B cell (primary cell): ENCODE data around the gene PRSS36. TPM values are rescaled to one million over a fixed set of nuclear protein-coding genes. Genes with fewer than 3 reads are reported as not detected.

Experiments used
- ATAC-seq: fragments of 200-7000 bp; cut with Tn5 transposase; one replicate; pipeline ENCODE4 v1.10.0; 2021; ENCODE audit warnings: low read depth, mild to moderate bottlenecking, moderate number of reproducible peaks, moderate library complexity
- CTCF ChIA-PET: fragments of 350-600 bp; sonication (Branson Sonifier 250); formaldehyde crosslinking; loops from one replicate; lab custom pipeline; 2021; ENCODE audit warnings: antibody characterized with exemption, inconsistent platforms; lab: Charles Lee
- POLR2A ChIA-PET: fragments of 350-600 bp; sonication (Branson Sonifier 250); formaldehyde crosslinking; loops from one replicate; lab custom pipeline; 2021; ENCODE audit warnings: antibody characterized with exemption; lab: Charles Lee
- DNase-seq: peaks from one replicate; pipeline ENCODE4 v3.0.0; 2013
- H2AFZ ChIP-seq: 2 replicates; pipeline ENCODE4 v1.6.1; 2012; ENCODE audit warnings: mild to moderate bottlenecking, low read depth, low read length; ENCODE audit not compliant: insufficient read depth, poor library complexity, severe bottlenecking
- H3K27ac ChIP-seq, 2 donors: 1 replicate in 1 of 2; 2 replicates in 1 of 2; pipeline ENCODE4 v1.5.1; 2012 to 2013; ENCODE audit warnings: low read length in 2 of 2, mild to moderate bottlenecking in 2 of 2, moderate library complexity in 1 of 2
- H3K27me3 ChIP-seq, 4 experiments: fragments of 200-600 bp in 1 of 4; sonication (generic) in 1 of 4; replicated peaks in 1 of 4; 1 replicate in 2 of 4; 2 replicates in 2 of 4; pipeline versions ENCODE4 v1.6.1 to v1.7.0; 2013 to 2016; ENCODE audit warnings: low read length in 3 of 4, mild to moderate bottlenecking in 2 of 4, mixed read lengths in 1 of 4, moderate library complexity in 1 of 4; ENCODE audit not compliant: insufficient read depth in 4 of 4, control insufficient read depth in 3 of 4; ENCODE audit errors: control extremely low read depth in 1 of 4
- H3K36me3 ChIP-seq, 2 experiments: replicated peaks in 1 of 2; 1 replicate in 1 of 2; 2 replicates in 1 of 2; pipeline versions ENCODE4 v1.6.1 to v1.7.1; 2013; ENCODE audit warnings: low read length in 1 of 2; ENCODE audit not compliant: insufficient read depth in 2 of 2, control insufficient read depth in 1 of 2; ENCODE audit errors: control extremely low read depth in 1 of 2, extremely low read depth in 1 of 2
- H3K4me1 ChIP-seq, 2 donors: fragments of 200-600 bp in 1 of 2; sonication (generic) in 1 of 2; 1 replicate in 1 of 2; 2 replicates in 1 of 2; pipeline versions ENCODE4 v1.5.1 to v1.6.1; 2013 to 2017; ENCODE audit warnings: low read length in 2 of 2; ENCODE audit not compliant: control insufficient read depth in 2 of 2, insufficient read depth in 2 of 2
- H3K4me2 ChIP-seq: replicated peaks from 2 replicates; pipeline ENCODE3; 2012; ENCODE audit warnings: mild to moderate bottlenecking, low read depth, low read length; ENCODE audit not compliant: poor library complexity, severe bottlenecking
- H3K4me3 ChIP-seq, 5 experiments: fragments of 200-600 bp in 1 of 5; sonication (generic) in 1 of 5; 1 replicate in 3 of 5; 2 replicates in 2 of 5; pipeline versions ENCODE4 v1.5.1 to v1.7.0; 2011 to 2016; ENCODE audit warnings: low read length in 4 of 5, mild to moderate bottlenecking in 4 of 5, low read depth in 2 of 5, control low read depth in 1 of 5, moderate library complexity in 1 of 5; ENCODE audit not compliant: insufficient read depth in 1 of 5; ENCODE audit errors: control extremely low read depth in 1 of 5, extremely low read depth in 1 of 5
- H3K79me2 ChIP-seq: fragments of 200-600 bp; sonication (generic); one replicate; pipeline ENCODE4 v1.6.0; 2016; ENCODE audit warnings: low read length; ENCODE audit not compliant: control insufficient read depth, insufficient read depth
- H3K9ac ChIP-seq: fragments of 200-600 bp; sonication (generic); 2 replicates; pipeline ENCODE4 v1.6.1; 2017; ENCODE audit warnings: mild to moderate bottlenecking, low read length, moderate library complexity
- H3K9me3 ChIP-seq, 3 donors: one replicate each; pipeline versions ENCODE4 v1.6.1 to v1.7.1; 2013; ENCODE audit warnings: low read length in 2 of 3; ENCODE audit not compliant: control insufficient read depth in 2 of 3, insufficient read depth in 1 of 3; ENCODE audit errors: control extremely low read depth in 1 of 3
- H4K20me1 ChIP-seq: 2 replicates; pipeline ENCODE4 v1.6.0; 2012; ENCODE audit warnings: mild to moderate bottlenecking, low read length; ENCODE audit not compliant: insufficient read depth, control insufficient read depth, poor library complexity, severe bottlenecking
- H3K27ac Mint-ChIP-seq: one replicate; pipeline ENCODE4 v1.8.0; 2021; ENCODE audit warnings: mixed read lengths
- H3K27me3 Mint-ChIP-seq: one replicate; pipeline ENCODE4 v1.8.0; 2021; ENCODE audit warnings: mixed read lengths
- H3K4me1 Mint-ChIP-seq: one replicate; pipeline ENCODE4 v1.8.0; 2021; ENCODE audit warnings: mixed read lengths
- H3K4me3 Mint-ChIP-seq: one replicate; pipeline ENCODE4 v1.8.0; 2021; ENCODE audit warnings: mixed read lengths
- H3K9me3 Mint-ChIP-seq: one replicate; pipeline ENCODE4 v1.8.0; 2022; ENCODE audit warnings: mixed read lengths; ENCODE audit not compliant: insufficient read depth
- CTCF ChIP-seq: fragments of 200-600 bp; IDR thresholded peaks from one replicate; pipeline ENCODE4 v1.8.0; 2022; ENCODE audit warnings: antibody characterized with exemption, mild to moderate bottlenecking
- EZH2 ChIP-seq: IDR thresholded peaks from 2 replicates; pipeline ENCODE4 v1.6.1; 2012; ENCODE audit warnings: borderline replicate concordance, low read depth, mild to moderate bottlenecking, moderate library complexity, low read length; ENCODE audit not compliant: insufficient read depth, poor library complexity, severe bottlenecking
- WGBS: methylation state at CpG from one replicate; pipeline ENCODE4 v1.1.5; 2013; ENCODE audit warnings: missing lambda C conversion rate; ENCODE audit not compliant: insufficient coverage; 5-methylcytosine and 5-hydroxymethylcytosine counted together
- intact Hi-C: fragments of 100-400 bp; cut with micrococcal nuclease; formaldehyde crosslinking; loops from one replicate; pipeline ENCODE4 v1.10.0; 2022
- polyA plus RNA-seq: library from polyadenylated mRNA; depleted of rRNA; stranded (reverse); fragments of >200 nt; gene quantifications from 2 replicates; pipeline ENCODE4 v1.2.3, GENCODE V29; 2012
- total RNA-seq, 2 donors: library from RNA; stranded (reverse); fragments of 120-200 nt in 1 of 2; gene quantifications; 1 replicate in 1 of 2; 2 replicates in 1 of 2; pipeline versions ENCODE4 v1.2.3 to v1.2.4, GENCODE V29; 2013 to 2022

The PRSS36 gene
- total and polyA plus RNA-seq, 2 donors (not counting 1 experiment from before 2014, with no cell fraction given), result 1.0 to 1.6 TPM

DNA sequence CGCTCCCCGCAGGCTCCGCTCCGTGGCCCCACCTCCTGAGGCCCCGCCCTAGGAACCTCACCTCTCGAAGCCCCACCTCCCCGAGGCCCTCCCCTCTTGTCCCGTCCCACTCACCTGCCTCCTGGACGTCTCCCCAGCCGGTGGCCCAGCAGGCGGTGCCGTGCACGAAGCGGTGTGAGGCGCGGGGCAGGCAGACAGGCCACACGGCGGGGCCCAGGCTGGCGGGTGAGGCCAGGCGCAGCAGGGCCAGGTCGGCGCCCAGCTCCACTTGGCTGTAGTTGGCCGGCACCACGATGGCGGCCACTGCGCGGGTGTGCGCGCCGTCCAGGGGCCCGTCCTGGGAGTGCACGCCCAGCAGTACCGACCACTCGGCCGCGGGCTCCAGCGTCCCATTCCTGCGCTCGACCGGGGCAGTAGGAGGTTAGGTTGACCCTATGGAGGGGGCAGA lies 1.6 kb downstream of the PRSS36 start:
- ChIA-PET POLR2A (interaction anchor here (0.5 kb wide), 1 partner anchor 132 kb away, joined by 4 read pairs; no protein-coding TSS in a partner anchor), CTCF (no interaction called here)
- Histone ChIP-seq H4K20me1 (no peaks in the 10 kb centered on the region), H3K4me3 (no peak overlapping the region), H3K4me2 (no peak overlapping the region), H2AFZ (no peak overlapping the region), H3K27me3 (peaks cover 0 to 3% (median 0%) of the 10 kb centered on the region in 4 experiments), H3K9ac (no peak overlapping the region), H3K79me2 (no peaks in the 10 kb centered on the region), H3K9me3 (no peaks in the 10 kb centered on the region), H3K36me3 (no peaks in the 10 kb centered on the region), H3K4me1 (peaks cover 0 to 2% of the 10 kb centered on the region in 2 donors), H3K27ac (no peak overlapping the region)
- ATAC-seq (no peak), DNase-seq (no peak)
- TF ChIP-seq EZH2, result no peak
- intact Hi-C loops, result no loop called here
- Mint-ChIP-seq H3K4me3 (no peak overlapping the region), H3K27ac (no peak overlapping the region), H3K9me3 (no peaks in the 10 kb centered on the region), H3K4me1 (peaks cover 5% of the 10 kb centered on the region), H3K27me3 (peaks cover 13% of the 10 kb centered on the region)
- WGBS, result 76% methylated on average over 37 of the region's 40 CpGs

DNA sequence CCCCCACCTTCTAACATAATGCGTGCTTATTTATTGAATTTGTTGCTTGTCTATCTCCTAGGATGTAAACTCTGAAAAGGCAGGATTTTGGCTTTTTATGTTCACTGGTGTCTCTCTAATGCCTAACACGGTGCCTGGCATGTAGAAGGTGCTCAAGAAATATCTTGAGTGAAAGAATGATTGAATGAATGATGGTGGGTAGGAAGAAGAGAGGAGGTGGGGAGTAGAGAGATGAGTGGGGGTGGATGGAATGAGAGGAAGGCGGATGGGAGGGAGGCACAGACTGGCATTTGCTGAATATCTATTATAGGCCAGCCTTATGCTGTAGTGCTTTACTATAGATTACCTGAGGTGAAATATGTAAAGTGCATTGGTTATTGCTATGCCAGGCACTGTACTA lies 2.3 kb downstream of the PRSS36 start:
- no peak for TF ChIP-seq CTCF
- TF ChIP-seq EZH2, result no peak
- CTCF ChIA-PET, result no interaction called here
- 84% methylated on average over 2 of the region's 3 CpGs for WGBS
- Mint-ChIP-seq H3K27me3 (peaks cover 13% of the 10 kb centered on the region), H3K27ac (no peak overlapping the region), H3K4me3 (no peak overlapping the region), H3K9me3 (no peaks in the 10 kb centered on the region), H3K4me1 (peaks cover 5% of the 10 kb centered on the region)
- DNase-seq (no peak), ATAC-seq (no peak)
- intact Hi-C loops, result no loop called here
- no peaks in the 10 kb centered on the region for H3K36me3 ChIP-seq
- no peak overlapping the region for H2AFZ ChIP-seq
- no peaks in the 10 kb centered on the region for H3K79me2 ChIP-seq
- H3K9ac ChIP-seq, result no peak overlapping the region
- no peaks in the 10 kb centered on the region for H4K20me1 ChIP-seq
- no peak overlapping the region for H3K27ac ChIP-seq
- H3K27me3 ChIP-seq, result peaks cover 0 to 3% (median 0%) of the 10 kb centered on the region in 4 experiments
- POLR2A ChIA-PET, result no interaction called here
- H3K4me1 ChIP-seq, result peaks cover 6 to 8% of the 10 kb centered on the region in 2 donors
- no peak overlapping the region for H3K4me2 ChIP-seq
- H3K9me3 ChIP-seq, result no peaks in the 10 kb centered on the region
- no peak overlapping the region for H3K4me3 ChIP-seq
